ENCODE data around the gene PODN.

PODN gene

DNA sequence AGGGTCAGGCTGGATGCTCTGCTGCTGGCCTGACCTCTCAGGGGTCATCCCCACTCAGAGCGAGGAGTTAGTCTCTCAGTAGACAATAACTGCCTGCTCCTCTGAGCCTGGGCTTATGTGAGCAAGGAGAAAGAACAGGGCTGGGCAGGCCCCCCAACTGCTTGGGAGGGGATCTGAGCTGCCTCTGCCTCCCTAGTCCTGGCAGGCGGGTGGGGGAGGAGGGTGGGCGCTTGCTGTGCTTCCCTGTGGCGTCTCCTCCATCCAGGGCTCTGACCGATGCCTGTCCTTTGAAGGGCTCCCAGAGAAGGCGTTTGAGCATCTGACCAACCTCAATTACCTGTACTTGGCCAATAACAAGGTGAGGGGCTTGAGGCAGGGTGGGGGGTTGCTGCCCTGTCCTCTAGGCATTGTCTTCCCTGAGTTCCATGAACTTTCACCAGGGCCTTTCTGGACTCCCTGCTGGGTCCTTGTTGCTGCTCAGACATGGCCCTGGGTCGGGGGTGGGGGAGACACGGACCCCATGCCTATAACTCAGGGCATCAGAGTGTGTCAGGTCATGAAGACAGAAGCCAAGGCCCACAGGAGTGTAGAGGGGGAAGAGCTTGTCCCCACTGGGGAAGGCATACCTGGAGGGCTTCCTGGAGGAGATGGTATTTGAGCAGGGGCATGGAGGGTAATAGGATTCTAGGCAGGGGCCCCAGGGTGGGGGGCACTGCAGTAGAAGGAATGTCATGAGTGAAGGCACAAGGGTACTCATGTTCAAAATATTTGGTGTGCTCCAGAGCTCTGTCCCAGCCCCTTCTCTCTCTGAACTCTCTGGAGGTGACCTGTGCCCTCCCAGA lies 12.5 kb downstream of the PODN start:
- no peak for DNase-seq (ENCODE audit: insufficient read length, low spot score)
- no peak for FAIRE-seq
- TF ChIP-seq, protein P1, sequence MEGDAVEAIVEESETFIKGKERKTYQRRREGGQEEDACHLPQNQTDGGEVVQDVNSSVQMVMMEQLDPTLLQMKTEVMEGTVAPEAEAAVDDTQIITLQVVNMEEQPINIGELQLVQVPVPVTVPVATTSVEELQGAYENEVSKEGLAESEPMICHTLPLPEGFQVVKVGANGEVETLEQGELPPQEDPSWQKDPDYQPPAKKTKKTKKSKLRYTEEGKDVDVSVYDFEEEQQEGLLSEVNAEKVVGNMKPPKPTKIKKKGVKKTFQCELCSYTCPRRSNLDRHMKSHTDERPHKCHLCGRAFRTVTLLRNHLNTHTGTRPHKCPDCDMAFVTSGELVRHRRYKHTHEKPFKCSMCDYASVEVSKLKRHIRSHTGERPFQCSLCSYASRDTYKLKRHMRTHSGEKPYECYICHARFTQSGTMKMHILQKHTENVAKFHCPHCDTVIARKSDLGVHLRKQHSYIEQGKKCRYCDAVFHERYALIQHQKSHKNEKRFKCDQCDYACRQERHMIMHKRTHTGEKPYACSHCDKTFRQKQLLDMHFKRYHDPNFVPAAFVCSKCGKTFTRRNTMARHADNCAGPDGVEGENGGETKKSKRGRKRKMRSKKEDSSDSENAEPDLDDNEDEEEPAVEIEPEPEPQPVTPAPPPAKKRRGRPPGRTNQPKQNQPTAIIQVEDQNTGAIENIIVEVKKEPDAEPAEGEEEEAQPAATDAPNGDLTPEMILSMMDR (IDR thresholded peaks at IDR 0.05; ENCODE audit: insufficient read depth, missing control alignments): no peak

DNA sequence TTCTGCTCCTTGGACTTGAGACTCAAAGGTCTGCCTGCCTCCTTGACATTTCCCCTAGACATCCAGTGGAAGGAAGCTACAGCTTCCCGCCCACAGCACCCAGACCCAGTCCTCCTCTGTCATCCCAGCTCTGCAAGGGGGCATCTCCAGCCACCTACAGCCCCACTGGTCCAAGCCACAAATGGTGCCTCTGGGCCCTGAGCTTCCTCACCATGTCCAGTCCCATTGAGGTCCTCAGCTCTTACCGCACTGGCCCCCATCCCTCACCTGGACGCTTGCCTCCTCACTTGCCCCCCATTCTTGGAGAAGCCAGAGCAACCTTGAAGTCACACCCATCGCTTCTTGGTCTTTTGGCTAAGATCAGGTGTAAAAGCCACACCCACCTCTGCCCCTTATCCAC lies 13.2 kb downstream of the PODN start:
- DNase-seq (ENCODE audit: insufficient read length, low spot score) (no peak), FAIRE-seq (no peak)
- TF ChIP-seq, protein P1 (IDR thresholded peaks at IDR 0.05; ENCODE audit: insufficient read depth, missing control alignments): no peak

DNA sequence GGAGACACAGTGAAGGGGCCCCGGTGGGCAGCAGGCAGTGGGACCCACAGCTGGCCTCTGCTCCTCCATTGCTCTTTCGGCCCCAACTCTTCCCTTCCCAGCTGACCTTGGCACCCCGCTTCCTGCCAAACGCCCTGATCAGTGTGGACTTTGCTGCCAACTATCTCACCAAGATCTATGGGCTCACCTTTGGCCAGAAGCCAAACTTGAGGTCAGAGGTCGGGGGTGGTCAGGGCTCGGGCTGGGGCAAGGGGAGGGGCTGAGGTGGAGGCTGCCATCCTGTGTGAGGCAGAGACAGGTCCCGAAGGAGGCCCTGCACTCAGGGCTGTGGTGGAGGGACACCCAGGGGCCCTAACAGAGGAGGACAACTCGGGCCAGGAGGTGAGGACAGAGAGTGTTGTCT lies 13.7 kb downstream of the PODN start:
- FAIRE-seq: no peak
- no peak for DNase-seq (ENCODE audit: insufficient read length, low spot score)
- TF ChIP-seq, protein P1 (IDR thresholded peaks at IDR 0.05; ENCODE audit: insufficient read depth, missing control alignments): no peak

DNA sequence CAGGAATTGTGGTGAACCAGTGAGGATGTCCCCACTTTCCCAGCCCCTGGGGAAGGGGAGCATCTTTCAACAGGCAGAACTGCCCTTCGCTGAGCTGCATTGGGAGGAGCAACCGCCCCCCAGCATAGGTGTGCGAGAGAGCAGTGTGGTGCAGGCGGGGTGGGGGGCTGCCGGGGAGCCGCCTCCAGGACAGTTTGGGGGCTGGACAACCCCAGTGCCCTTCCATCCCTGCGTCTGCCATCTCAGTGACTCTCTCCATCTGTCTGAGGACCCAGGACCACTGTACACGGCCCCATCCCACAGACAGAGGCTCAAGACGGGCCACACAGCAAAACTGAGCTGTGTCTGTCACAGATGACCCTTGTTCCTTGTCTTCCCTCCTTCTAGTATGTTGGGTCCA lies 14.2 kb downstream of the PODN start:
- FAIRE-seq (no peak), DNase-seq (ENCODE audit: insufficient read length, low spot score) (no peak)
- TF ChIP-seq, protein P1 (IDR thresholded peaks at IDR 0.05; ENCODE audit: insufficient read depth, missing control alignments): no peak

DNA sequence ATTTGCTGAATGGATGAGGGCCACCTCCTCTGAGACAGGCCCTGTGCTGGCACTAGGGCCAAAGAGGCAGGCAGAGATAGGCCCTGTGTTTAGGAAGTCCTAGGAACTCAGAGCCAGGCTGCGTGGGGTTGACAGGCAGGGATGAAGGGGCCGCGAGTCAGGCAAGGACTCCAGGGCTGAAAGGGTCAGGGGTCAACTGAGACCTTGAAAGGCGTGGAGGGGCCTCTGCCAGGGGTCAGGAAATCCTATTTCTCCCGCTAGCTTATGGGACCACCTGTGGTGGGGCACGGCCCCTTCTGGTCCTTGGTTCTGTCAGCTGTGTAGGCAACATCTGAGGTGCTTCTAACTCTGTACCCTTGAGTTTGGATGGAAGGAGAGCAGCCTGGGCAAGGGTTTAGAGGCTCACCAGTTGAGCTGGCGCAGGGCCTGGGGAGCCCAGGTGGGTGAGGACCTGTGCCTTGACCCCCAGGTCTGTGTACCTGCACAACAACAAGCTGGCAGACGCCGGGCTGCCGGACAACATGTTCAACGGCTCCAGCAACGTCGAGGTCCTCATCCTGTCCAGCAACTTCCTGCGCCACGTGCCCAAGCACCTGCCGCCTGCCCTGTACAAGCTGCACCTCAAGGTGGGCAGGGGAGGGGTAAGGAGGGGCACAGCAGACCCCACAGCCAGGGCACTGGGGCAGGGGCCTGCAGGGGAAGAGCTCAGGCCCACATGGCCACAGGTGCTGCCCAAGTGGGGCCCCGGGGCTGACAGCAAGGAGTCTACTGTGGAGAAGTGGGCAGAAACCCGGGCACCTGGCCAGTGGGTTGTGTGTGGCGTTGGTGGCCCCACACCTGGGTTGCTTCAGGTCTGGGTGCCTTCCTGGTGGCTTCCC lies 14.9 kb downstream of the PODN start:
- TF ChIP-seq, protein P1 (IDR thresholded peaks at IDR 0.05; ENCODE audit: insufficient read depth, missing control alignments): no peak
- no peak for FAIRE-seq
- DNase-seq (ENCODE audit: insufficient read length, low spot score): no peak

DNA sequence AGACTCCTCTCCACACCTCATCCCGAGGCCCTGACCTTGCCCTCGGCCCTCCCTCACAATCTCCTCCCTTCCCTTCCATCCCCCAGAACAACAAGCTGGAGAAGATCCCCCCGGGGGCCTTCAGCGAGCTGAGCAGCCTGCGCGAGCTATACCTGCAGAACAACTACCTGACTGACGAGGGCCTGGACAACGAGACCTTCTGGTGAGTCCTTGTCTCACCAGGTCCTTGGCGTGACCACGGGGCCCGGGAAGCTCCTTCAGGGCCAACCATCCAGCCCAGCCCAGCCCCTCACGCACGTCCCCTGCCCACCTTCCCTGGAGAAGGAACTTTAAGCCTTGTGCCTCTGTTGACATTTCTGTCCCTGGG lies 15.6 kb downstream of the PODN start:
- DNase-seq (ENCODE audit: insufficient read length, low spot score): no peak
- TF ChIP-seq, protein P1 (IDR thresholded peaks at IDR 0.05; ENCODE audit: insufficient read depth, missing control alignments): no peak
- no peak for FAIRE-seq
